HG02798 (cell line): ENCODE measurements around the gene BICRA.
"Not testable (repeated sequence)": the region's sequence is repeated elsewhere in the genome, so short reads cannot be mapped to it uniquely, and the experiment has no call there.

ENCODE experiments used
- ATAC-seq: cut with Tn5 transposase; IDR thresholded peaks from one replicate; pipeline ENCODE4 v1.9.1; 2021; ENCODE audit warnings: mild to moderate bottlenecking; ENCODE audit not compliant: unreplicated experiment, poor library complexity

The BICRA gene

DNA sequence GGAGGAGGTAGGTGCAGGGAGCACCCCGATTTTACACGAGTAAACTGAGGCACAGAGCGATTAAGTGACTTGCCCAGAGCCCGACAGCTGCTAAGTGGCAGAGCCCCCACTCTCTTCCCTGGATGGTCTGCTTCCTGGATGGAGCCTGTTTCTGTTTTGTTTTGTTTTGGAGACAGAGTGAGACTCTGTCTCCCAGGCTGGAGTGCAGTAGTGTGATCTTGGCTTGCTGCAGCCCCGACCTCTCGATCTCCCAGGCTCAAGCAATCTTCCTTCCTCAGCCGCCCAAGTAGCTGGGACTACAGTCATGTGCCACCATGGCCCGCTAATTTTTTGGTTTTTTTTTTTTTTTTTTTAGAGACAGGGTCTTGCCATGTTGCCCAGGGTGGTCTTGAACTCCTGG, 17.3 kb downstream of the BICRA start:
- no peak for ATAC-seq

GRCh38 chr19:47628078-47628771, 19.3 kb downstream of the BICRA start:
- ATAC-seq = no peak

- no peak for ATAC-seq
Measured at GRCh38 chr19:47630594-47630993, 21.7 kb downstream of the BICRA start.

DNA sequence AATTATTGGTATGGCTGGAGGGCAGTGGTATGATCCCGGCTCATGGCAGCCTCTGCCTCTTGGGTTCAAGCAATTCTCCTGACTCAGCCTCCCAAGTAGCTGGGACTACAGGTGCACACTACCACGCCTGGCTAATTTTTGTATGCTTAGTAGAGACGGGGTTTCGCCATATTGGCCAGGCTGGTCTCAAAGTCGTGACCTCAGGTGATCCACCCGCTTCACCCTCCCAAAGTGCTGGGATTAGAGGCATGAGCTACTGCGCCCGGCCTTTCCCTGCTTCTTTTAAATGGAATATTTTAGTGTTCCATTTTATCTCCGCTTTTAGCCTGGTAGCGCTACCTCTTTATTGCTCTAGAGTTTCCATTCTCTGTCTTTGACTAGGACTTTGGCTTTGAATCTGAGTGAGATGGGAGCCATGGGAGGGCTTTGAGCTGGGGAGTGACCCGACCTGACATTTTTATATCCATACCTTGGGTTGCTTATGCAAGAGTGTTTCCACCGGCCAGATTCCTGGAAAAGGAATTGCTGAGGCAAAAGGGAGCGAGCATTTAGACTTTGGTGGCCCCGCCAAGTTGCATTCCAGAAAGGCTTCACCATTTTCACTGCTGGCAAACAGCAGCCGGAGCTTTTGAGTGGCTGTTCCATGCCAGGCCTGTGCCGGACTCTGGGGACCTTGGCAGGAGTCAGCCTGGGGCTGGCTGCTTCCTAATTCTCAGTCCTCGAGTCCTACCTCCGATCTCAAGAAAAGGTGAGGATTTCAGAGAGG, 22.9 kb downstream of the BICRA start:
- no peak for ATAC-seq

DNA sequence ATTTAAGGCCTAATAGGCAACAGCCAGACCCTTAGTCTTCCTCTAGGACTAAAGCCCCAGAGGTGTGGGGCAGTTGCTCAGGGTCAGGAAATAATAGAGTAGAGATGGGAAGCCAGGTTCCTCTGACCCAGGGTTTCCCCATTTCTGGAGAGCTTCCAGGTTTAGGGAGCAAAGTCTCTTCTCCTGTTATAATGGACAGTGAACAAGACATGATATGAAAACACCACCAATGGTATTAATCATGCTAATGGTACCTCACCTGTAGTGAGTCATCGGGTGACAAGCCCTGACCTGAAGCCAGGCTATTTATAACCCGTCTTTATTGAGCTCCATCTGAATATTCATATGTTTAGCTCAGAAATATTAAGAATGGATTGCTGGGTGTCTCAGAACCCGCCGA, 24.6 kb downstream of the BICRA start:
- no peak for ATAC-seq

DNA sequence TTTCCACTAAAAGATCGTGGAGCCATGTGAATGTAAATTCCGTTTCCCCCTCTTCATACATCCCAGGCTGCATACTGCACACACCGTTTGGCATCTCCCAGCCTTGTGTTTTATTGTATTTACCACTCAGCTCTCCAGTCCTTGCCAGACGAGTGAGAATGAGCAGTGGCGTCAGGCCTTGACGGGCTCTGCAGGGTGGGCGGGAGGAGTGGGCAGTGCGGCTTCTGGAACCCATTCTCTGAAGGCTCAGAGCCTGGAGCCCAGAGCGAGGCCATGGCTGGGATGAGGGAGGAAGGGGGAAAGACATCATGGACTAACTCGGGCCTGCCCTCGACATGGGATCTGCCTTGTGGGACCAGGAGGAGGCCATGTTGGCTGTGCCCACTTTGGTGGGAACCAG, 25.1 kb downstream of the BICRA start:
- no peak for ATAC-seq

GRCh38 chr19:47635152-47635754, 26.3 kb downstream of the BICRA start:
- not testable (repeated sequence) for ATAC-seq

DNA sequence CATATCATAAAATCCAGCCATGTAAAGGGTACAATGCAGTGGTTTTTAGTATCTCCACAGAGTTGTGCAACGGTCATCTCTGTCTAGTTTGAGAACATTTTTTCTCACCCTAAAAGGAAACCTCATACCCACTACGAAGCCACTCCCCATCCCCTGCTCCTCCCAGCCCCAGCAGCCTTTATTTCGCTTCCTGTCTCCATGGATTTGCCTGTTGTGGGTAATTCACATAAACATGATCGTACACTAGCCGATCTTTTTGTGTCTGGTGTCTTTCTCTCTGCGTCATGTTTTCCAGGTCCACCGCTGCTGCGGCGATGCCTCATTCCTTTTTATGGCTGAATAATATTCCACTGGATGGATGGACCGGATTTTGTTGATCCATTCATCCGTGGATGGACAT, 28.6 kb downstream of the BICRA start:
- ATAC-seq = no peak

GRCh38 chr19:47641891-47642485, 33.1 kb downstream of the BICRA start:
- ATAC-seq = no peak

GRCh38 chr19:47643281-47643680, 34.3 kb downstream of the BICRA start:
- no peak for ATAC-seq

GRCh38 chr19:47644199-47644598, 35.3 kb downstream of the BICRA start:
- no peak for ATAC-seq

DNA sequence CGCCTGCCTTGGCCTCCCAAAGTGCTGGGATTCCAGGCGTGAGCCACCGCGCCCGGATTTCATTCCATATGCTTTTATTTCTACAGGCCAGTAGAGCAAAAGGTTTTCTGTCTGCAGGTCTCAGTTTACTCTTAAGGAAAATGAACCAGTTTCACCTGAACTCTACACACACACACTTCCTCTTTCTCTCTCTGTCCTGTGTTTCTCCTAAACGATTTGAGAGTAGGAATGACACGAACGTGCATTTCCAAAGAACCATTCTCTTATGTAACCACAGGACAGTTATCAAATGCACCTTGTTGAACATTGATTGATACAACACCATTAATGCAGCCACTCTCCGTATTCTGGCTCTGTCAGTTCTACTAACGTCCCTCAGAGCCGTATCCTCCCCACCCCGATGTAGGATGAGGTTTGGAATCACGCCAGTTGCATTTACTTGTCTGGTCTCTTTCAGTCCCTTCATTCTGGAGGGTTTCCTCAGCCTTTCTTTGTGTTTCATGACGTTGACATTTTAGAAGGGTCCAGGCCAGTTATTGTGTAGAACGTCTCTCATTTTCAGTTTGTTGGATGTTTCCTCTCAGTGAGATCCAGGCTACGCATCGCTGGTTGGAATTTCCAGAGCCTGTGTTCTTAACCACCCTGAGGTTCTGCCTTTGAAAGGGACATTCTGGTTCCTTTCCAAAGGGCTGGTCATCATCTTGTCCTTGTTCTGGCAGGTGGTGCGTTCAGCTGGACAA, 36.0 kb downstream of the BICRA start:
- no peak for ATAC-seq

DNA sequence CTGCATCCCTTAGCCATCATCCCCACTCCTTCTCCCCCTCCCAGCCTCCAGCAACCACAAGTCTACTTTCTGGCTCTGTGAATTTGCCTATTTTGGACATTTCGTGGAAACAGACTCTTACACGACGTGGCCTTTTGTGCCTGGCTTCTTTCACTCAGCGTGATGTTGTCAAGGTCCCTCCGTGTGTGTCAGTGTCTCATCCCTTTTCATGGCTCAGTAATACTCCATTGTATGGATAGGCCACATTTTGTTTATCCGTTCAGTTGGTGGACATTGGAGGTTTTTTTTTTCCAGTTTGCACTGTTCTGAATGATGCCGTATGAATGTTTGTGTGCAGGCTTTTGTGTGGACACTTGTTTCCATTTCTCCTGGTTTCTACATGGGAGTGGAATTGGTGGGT, 38.0 kb downstream of the BICRA start:
- ATAC-seq = no peak

- no peak for ATAC-seq
Measured at GRCh38 chr19:47649588-47649987, 40.7 kb downstream of the BICRA start.

- no peak for ATAC-seq
Measured at GRCh38 chr19:47650700-47651099, 41.8 kb downstream of the BICRA start.

DNA sequence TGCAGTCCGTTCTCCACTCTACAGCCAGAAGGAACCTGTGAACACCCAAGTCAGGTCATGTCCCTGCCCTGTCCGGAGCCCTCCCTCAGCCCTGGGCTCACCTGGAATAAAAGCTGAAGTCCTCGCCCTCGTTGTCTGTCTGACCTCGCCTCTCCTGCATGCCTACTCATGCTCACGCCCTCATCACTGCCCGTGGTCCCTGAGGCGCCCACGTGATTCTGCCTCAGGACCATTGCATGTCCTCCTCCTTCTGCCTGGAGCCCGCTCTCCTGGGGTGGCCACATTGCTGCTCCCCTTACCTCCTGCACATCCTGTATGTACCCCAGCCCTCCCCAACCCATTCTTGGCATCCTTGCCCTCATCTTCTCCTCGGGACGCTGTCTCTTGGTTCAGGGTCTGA, 42.2 kb downstream of the BICRA start:
- no peak for ATAC-seq

- ATAC-seq = no peak
Measured at GRCh38 chr19:47651691-47652090, 42.8 kb downstream of the BICRA start.

GRCh38 chr19:47652285-47652684, 43.4 kb downstream of the BICRA start:
- no peak for ATAC-seq

GRCh38 chr19:47653856-47654255, 44.9 kb downstream of the BICRA start:
- ATAC-seq = no peak

DNA sequence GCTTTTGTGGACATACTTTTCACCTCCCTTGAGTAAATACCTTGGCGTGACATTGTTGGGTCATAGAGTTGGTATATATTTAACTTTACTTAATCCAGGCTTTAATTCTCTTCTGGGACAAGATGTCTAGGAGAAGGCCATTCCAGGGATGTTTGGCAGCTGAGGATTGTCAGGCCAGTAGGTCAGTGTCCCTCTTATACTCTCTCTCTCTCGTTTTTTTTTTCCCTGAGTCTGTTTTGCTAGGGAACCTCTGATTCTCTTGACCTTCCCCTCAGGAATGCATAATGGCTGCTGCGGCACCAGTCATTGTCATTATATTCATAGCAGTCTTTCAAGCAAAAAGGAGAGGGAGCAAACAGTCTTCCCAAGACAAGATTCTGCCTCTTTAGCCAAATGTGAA, 48.8 kb downstream of the BICRA start:
- ATAC-seq = no peak
